Neutrophil (primary cell): ENCODE measurements around the gene GPR176.
"Not testable (repeated sequence)": the region's sequence is repeated elsewhere in the genome, so short reads cannot be mapped to it uniquely, and the experiment has no call there.

Experiments
- H3K27ac ChIP-seq: fragments of 200-600 bp; sonication (generic); 2 replicates; pipeline ENCODE4 v1.5.1; 2016; ENCODE audit warnings: mild to moderate bottlenecking, moderate library complexity
- H3K27me3 ChIP-seq: fragments of 200-600 bp; sonication (generic); 2 replicates; pipeline ENCODE4 v1.6.0; 2016; ENCODE audit warnings: mild to moderate bottlenecking
- H3K36me3 ChIP-seq: fragments of 200-600 bp; sonication (generic); 2 replicates; pipeline ENCODE4 v1.5.1; 2017
- H3K4me1 ChIP-seq, 2 experiments: fragments of 200-600 bp in 1 of 2; sonication (generic) in 1 of 2; 1 replicate in 1 of 2; 2 replicates in 1 of 2; pipeline versions ENCODE4 v1.5.1 to v1.6.1; 2013 to 2016; ENCODE audit warnings: low read depth in 1 of 2, low read length in 1 of 2, mild to moderate bottlenecking in 1 of 2, moderate library complexity in 1 of 2; ENCODE audit not compliant: control insufficient read depth in 1 of 2, insufficient read depth in 1 of 2
- H3K4me3 ChIP-seq, 2 experiments: fragments of 200-600 bp in 1 of 2; sonication (generic) in 1 of 2; 1 replicate in 1 of 2; 2 replicates in 1 of 2; pipeline ENCODE4 v1.5.1; 2013 to 2016; ENCODE audit warnings: low read depth in 1 of 2, low read length in 1 of 2, mild to moderate bottlenecking in 1 of 2, moderate library complexity in 1 of 2
- H3K9me3 ChIP-seq: fragments of 200-600 bp; sonication (generic); 2 replicates; pipeline ENCODE4 v1.5.1; 2016
- CTCF ChIP-seq: fragments of 200-600 bp; sonication (generic); IDR thresholded peaks from 2 replicates; pipeline ENCODE4 v1.5.1; 2016; ENCODE audit warnings: antibody characterized with exemption

The GPR176 gene

GRCh38 chr15:39904115-39904514, 16.0 kb downstream of the GPR176 start:
- H3K36me3 ChIP-seq, result no peaks in the 10 kb centered on the region
- no peak for TF ChIP-seq CTCF
- H3K9me3 ChIP-seq, result no peaks in the 10 kb centered on the region
- no peak overlapping the region for H3K27ac ChIP-seq
- peaks cover 5% of the 10 kb centered on the region for H3K27me3 ChIP-seq
- H3K4me3 ChIP-seq, result no peak overlapping the region
- H3K4me1 ChIP-seq, result peaks cover 0 to 9% of the 10 kb centered on the region in 2 experiments

- Histone ChIP-seq H3K27me3 (peaks cover 15% of the 10 kb centered on the region), H3K36me3 (no peaks in the 10 kb centered on the region), H3K4me1 (no peaks in the 10 kb centered on the region), H3K9me3 (no peaks in the 10 kb centered on the region), H3K27ac (no peak overlapping the region), H3K4me3 (no peak overlapping the region)
- no peak for TF ChIP-seq CTCF
Measured at GRCh38 chr15:39898317-39898716, 21.7 kb downstream of the GPR176 start.

- peaks cover 15% of the 10 kb centered on the region for H3K27me3 ChIP-seq
- no peaks in the 10 kb centered on the region for H3K4me1 ChIP-seq
- no peak for TF ChIP-seq CTCF
- H3K36me3 ChIP-seq, result no peaks in the 10 kb centered on the region
- no peaks in the 10 kb centered on the region for H3K9me3 ChIP-seq
- no peak overlapping the region for H3K27ac ChIP-seq
- no peak overlapping the region for H3K4me3 ChIP-seq
Measured at GRCh38 chr15:39896846-39897245, 23.2 kb downstream of the GPR176 start.

- Histone ChIP-seq H3K9me3 (no peaks in the 10 kb centered on the region), H3K27ac (no peak overlapping the region), H3K36me3 (no peaks in the 10 kb centered on the region), H3K4me1 (no peaks in the 10 kb centered on the region), H3K4me3 (no peak overlapping the region), H3K27me3 (peaks cover 15% of the 10 kb centered on the region)
- no peak for TF ChIP-seq CTCF
Measured at GRCh38 chr15:39896101-39896500, 24.0 kb downstream of the GPR176 start.

GRCh38 chr15:39893051-39893450, 27.0 kb downstream of the GPR176 start:
- not testable (repeated sequence) for H3K4me3 ChIP-seq, H3K27ac ChIP-seq, H3K4me1 ChIP-seq, H3K27me3 ChIP-seq, H3K9me3 ChIP-seq, H3K36me3 ChIP-seq

GRCh38 chr15:39892418-39892817, 27.6 kb downstream of the GPR176 start:
- H3K4me3 ChIP-seq, result no peak overlapping the region
- H3K36me3 ChIP-seq, result no peaks in the 10 kb centered on the region
- H3K4me1 ChIP-seq, result no peaks in the 10 kb centered on the region
- TF ChIP-seq CTCF, result no peak
- no peaks in the 10 kb centered on the region for H3K27me3 ChIP-seq
- no peaks in the 10 kb centered on the region for H3K9me3 ChIP-seq
- H3K27ac ChIP-seq, result no peak overlapping the region
